H1 (cell line): ENCODE data around the gene ARFGAP3.

Experiments used
- BCL11A ChIP-seq, 2 experiments: IDR thresholded peaks; one replicate each; pipeline ENCODE4 v1.6.1; 2011; ENCODE audit warnings: low read depth in 2 of 2, low read length in 2 of 2, mild to moderate bottlenecking in 2 of 2
- CTCF ChIP-seq, 3 experiments: IDR thresholded peaks; 1 replicate in 2 of 3; 2 replicates in 1 of 3; pipeline versions ENCODE4 v1.5.1 to v1.6.1; 2011; ENCODE audit warnings: low read length in 3 of 3, mild to moderate bottlenecking in 3 of 3, inconsistent platforms in 2 of 3, low read depth in 1 of 3, moderate library complexity in 1 of 3; ENCODE audit not compliant: insufficient read depth in 1 of 3; ENCODE audit errors: control extremely low read depth in 1 of 3
- POLR2AphosphoS5 ChIP-seq: IDR thresholded peaks from 2 replicates; pipeline ENCODE4 v1.6.1; 2011; ENCODE audit warnings: low read depth, low read length
- SIN3A ChIP-seq, 2 experiments: IDR thresholded peaks in 1 of 2; conservative IDR thresholded peaks in 1 of 2; 2 replicates each; pipeline ENCODE4 v1.6.1; 2011 to 2012; ENCODE audit warnings: low read length in 2 of 2, improper control_type of control experiment in 1 of 2, low read depth in 1 of 2, mild to moderate bottlenecking in 1 of 2
- TAF1 ChIP-seq: IDR thresholded peaks from 2 replicates; pipeline ENCODE4 v1.6.1; 2011; ENCODE audit warnings: mild to moderate bottlenecking, low read depth, low read length
- YY1 ChIP-seq: IDR thresholded peaks from 2 replicates; pipeline ENCODE4 v1.6.1; 2011; ENCODE audit warnings: low read depth, mild to moderate bottlenecking, low read length
- TF ChIP-seq, protein P1 (sequence below): IDR thresholded peaks from 2 replicates; pipeline ENCODE4 v1.6.1; 2011; ENCODE audit warnings: low read depth, mild to moderate bottlenecking, low read length; ENCODE audit not compliant: insufficient read depth
- TF ChIP-seq, protein P2 (sequence below): IDR thresholded peaks from 2 replicates; pipeline ENCODE4 v1.6.1; 2011; ENCODE audit warnings: low read length, improper control_type of control experiment
- TF ChIP-seq, protein P3 (sequence below): IDR thresholded peaks from 2 replicates; pipeline ENCODE4 v1.6.1; 2012; ENCODE audit warnings: inconsistent platforms

GRCh38 chr22:42887523-42888507 lies 30.7 kb upstream of the ARFGAP3 start:
- TF ChIP-seq SIN3A (conservative IDR thresholded peaks at IDR 0.05 in 1 of 2, IDR thresholded peaks at IDR 0.05 in 1 of 2; ENCODE audit: low read depth in 1 of 2, low read length in 2 of 2) (no peak), CTCF (IDR thresholded peaks at IDR 0.05; ENCODE audit: control extremely low read depth in 1 of 3, insufficient read depth in 1 of 3, low read depth in 1 of 3, low read length in 3 of 3) (no peak), POLR2AphosphoS5 (no peak), YY1 (no peak), TAF1 (no peak), BCL11A (IDR thresholded peaks at IDR 0.05; ENCODE audit: low read depth in 2 of 2, low read length in 2 of 2) (no peak)
- TF ChIP-seq, protein P1, sequence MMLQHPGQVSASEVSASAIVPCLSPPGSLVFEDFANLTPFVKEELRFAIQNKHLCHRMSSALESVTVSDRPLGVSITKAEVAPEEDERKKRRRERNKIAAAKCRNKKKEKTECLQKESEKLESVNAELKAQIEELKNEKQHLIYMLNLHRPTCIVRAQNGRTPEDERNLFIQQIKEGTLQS, result no peak
- TF ChIP-seq, protein P2, sequence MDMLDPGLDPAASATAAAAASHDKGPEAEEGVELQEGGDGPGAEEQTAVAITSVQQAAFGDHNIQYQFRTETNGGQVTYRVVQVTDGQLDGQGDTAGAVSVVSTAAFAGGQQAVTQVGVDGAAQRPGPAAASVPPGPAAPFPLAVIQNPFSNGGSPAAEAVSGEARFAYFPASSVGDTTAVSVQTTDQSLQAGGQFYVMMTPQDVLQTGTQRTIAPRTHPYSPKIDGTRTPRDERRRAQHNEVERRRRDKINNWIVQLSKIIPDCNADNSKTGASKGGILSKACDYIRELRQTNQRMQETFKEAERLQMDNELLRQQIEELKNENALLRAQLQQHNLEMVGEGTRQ, result no peak
- TF ChIP-seq, protein P3, sequence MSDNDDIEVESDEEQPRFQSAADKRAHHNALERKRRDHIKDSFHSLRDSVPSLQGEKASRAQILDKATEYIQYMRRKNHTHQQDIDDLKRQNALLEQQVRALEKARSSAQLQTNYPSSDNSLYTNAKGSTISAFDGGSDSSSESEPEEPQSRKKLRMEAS, result no peak
